Stimulated activated CD8-positive, alpha-beta memory T cell treated with anti-CD3 and anti-CD28 coated beads, Interleukin-15, amount 100 ng/mL, for 48 hours (primary cell): ENCODE measurements around the gene PIGL.
"Not testable (repeated sequence)": the region's sequence is repeated elsewhere in the genome, so short reads cannot be mapped to it uniquely, and the experiment has no call there.

Experiments used
- DNase-seq, 2 donors: peaks; one replicate each; pipeline ENCODE4 v3.0.0-alpha.2; 2020; ENCODE audit warnings: low read depth in 2 of 2

PIGL gene

GRCh38 chr17:16216341-16217001 is 539 bp upstream of the PIGL start:
- DNase-seq, result not testable (repeated sequence)

- DNase-seq, result no peak
Measured at GRCh38 chr17:16222406-16222805, 5.4 kb downstream of the PIGL start.

GRCh38 chr17:16229912-16230561 is 13.0 kb downstream of the PIGL start:
- not testable (repeated sequence) for DNase-seq

DNA sequence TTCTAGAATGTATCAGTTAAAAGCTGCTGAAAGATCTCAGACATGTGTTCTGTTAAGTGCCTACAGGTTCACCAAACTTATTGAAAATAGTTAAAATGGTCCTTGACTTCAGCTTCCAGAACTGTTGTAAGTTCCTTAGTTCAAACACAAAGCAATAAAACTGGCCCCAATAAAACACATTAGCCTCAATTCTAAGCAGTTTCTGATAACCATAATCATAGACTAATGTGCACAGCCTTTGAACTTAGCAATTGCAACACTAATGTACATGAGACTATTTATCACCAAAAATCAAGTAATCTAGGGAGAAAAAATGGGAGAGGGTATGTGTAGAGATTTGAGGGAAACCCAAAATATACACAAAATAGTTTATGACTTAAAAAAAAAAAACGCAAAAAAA is 15.4 kb downstream of the PIGL start:
- no peak for DNase-seq

GRCh38 chr17:16239931-16240330 is 22.9 kb downstream of the PIGL start:
- DNase-seq, result no peak

GRCh38 chr17:16241906-16242399 is 24.9 kb downstream of the PIGL start:
- DNase-seq, result no peak

GRCh38 chr17:16243385-16243784 is 26.4 kb downstream of the PIGL start:
- DNase-seq, result no peak

DNA sequence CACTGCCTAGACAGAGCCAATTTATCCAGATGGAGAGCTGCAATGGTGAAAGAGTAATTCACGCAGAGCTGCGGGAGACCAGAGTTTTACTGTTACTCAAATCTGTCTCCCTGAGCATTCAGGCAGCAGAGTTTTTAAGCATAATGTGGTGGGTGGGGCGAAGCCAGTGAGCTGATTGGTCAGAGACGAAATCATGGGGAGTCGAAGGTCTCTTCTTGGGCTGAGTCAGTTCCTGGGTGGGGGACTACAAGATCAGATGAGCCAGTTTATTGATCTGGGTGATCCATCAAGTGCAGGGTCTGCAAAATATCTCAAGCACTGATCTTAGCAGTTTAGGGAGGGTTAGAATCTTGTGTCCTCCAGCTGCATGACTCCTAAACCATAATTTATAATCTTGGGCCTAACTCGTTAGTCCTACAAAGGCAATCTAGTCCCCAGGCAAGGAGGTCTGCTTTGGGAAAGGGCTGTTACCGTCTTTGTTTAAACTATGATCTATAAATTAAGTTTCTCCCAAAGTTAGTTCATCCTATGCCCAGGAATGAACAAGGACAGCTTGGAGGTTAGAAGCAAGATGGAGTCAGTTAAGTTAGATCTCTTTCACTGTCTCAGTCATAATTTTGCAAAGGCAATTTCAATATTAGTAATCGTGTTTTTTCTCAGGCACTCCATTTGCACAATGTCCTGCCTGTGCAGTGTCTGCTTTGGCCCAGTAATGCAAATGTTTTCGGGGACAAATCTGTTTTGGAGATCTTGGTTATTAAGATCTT is 27.0 kb downstream of the PIGL start:
- DNase-seq, result peak in 1 of 2 donors; percentile 21

GRCh38 chr17:16247586-16247984 is 30.6 kb downstream of the PIGL start:
- DNase-seq, result no peak

- DNase-seq, result no peak
Measured at GRCh38 chr17:16250635-16251034, 33.6 kb downstream of the PIGL start.

DNA sequence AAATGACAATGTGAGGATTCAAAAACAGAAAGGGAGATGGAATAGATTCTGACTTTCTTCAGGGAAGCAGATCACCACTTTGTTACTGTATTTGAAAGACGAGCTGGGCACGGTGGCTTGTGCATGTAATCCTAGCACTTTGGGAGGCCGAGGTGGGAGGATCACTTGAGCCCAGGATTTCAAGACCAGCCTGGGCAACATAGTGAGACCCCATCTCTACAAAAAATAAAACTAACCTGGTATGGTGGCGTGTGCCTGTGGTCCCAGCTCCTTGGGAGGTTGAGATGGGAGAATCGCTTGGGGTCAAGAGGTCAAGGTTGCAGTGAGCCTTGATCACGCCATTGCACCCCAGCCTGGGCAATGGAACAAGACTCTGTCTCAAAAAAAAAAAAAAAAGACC is 34.0 kb downstream of the PIGL start:
- no peak for DNase-seq

DNA sequence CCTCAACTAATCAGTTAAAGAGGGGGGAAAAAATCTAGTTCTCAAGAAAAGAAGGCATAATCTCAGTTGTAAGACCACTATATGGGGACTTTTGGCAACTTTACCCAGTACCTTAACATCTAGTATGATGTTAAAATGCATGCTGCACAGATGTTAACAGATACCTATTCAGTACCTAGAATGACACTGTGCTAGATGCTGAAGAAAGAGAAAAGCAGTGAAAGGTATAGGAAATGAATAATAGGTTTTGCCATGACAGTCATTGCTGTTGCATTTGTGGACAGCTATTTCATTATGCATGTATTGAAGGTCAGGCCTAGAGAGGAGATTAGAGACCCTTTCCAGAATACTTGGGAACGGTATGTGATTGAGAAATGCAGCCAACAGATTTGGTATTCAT is 34.5 kb downstream of the PIGL start:
- DNase-seq, result no peak

GRCh38 chr17:16254773-16255400 is 37.9 kb downstream of the PIGL start:
- no peak for DNase-seq

DNA sequence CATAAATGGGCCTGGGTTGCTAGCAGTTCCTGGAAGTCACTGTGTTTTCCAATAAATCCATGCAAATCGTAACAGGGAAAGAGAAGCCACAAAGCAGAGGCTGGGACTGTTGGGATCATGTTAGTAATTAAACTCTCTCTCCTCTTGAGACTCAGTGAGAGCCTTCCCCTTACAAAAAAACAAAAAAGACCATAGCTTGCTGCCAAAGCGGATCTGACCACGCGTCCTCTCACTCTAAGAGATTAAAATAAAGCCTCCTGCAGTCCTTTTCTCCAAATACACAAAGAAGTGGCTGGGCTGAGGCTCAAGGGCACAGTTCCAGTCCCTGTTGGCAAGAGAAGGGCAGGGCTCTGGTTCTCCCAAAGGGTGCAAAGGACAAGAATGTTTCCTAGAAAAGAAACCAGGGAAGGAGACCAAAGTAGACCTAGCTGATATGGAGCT is 38.5 kb downstream of the PIGL start:
- no peak for DNase-seq

GRCh38 chr17:16258901-16259300 is 41.9 kb downstream of the PIGL start:
- no peak for DNase-seq

- no peak for DNase-seq
Measured at GRCh38 chr17:16259926-16260325, 42.9 kb downstream of the PIGL start.

GRCh38 chr17:16261049-16261448 is 44.0 kb downstream of the PIGL start:
- no peak for DNase-seq

- no peak for DNase-seq
Measured at GRCh38 chr17:16262201-16262600, 45.2 kb downstream of the PIGL start.

- DNase-seq, result no peak
Measured at GRCh38 chr17:16267174-16267573, 50.2 kb downstream of the PIGL start.

GRCh38 chr17:16269658-16270057 is 52.6 kb downstream of the PIGL start:
- DNase-seq, result no peak

DNA sequence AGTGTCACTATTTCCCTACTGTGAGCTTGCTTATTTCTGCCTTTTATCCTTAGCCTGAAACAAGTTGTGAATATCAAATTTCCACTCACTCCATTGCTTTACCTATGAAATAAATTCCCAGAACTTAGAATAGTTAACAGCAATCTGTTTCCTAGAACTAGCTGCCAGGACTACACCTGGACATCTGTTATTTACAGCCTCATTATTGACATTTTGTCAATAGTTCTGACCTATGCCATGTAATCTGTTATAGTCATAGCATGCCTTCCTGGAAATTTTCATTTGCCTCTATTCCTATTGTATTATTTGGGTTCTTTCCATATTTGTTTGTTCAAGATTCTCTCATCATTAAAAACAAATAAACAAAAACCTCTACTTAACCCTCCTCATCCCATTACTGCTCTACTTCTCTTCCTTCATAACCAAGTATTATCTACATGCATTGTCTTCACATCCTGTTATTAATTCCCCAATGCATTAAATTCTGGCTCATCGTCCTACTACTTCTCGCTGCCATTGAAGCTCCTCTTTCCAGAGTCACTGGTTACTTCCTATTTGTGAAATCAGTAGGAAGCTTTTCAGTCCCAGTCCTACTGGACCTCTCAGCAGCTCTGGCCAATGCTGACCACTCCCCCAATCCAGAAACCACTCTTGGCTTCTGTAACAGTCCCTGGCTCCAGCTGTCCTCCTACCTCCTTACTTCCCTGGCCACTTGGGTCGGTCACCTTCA is 55.3 kb downstream of the PIGL start:
- no peak for DNase-seq

DNA sequence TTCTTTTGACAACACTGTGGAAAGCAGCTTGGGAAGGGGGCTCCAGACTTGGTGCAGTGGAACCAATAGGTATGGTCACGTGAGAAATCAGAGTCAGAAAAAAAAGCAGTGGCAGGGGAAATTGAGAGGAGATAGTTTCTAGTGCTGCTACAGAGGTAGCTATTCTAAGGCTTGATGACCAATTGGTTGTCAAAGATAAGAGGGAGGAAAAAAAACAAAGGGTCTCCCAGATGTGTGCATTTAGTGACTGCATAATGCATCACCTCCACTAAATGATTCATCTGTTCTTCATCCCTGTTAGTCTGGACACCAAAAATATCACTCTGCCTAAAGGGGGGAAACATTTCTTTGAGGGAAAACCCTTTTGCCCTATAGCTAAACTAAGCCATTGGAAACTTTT is 56.5 kb downstream of the PIGL start:
- no peak for DNase-seq
